Gastrocnemius medialis (tissue), 4 donors: ENCODE results near the gene FOXI3. TPM values are rescaled to one million over a fixed set of nuclear protein-coding genes. Genes with fewer than 3 reads are reported as not detected.

Experiments used
- ATAC-seq, 2 donors: fragments of 150-250 bp; one replicate each; pipeline ENCODE4 v1.9.1; 2016
- DNase-seq, 2 donors: peaks; one replicate each; pipeline ENCODE4 v3.0.0-alpha.2; 2019
- H3K27ac ChIP-seq, 4 donors: fragments of 200-600 bp; sonication (generic); 1 replicate in 1 of 4; 2 replicates in 3 of 4; pipeline ENCODE4 v1.5.1; 2016 to 2018; ENCODE audit warnings: mild to moderate bottlenecking in 2 of 4, moderate library complexity in 1 of 4
- H3K27me3 ChIP-seq, 3 donors: fragments of 200-600 bp; sonication (generic) in 2 of 3; 1 replicate in 1 of 3; 2 replicates in 2 of 3; pipeline versions ENCODE4 v1.5.1 to v1.6.0; 2016 to 2019; ENCODE audit warnings: mild to moderate bottlenecking in 1 of 3, moderate library complexity in 1 of 3
- H3K36me3 ChIP-seq, 2 donors: fragments of 200-600 bp; sonication (generic) in 1 of 2; one replicate each; pipeline ENCODE4 v1.5.1; 2017 to 2018
- H3K4me1 ChIP-seq, 2 donors: fragments of 200-600 bp; sonication (generic) in 1 of 2; one replicate each; pipeline ENCODE4 v1.5.1; 2016 to 2017; ENCODE audit warnings: mild to moderate bottlenecking in 2 of 2
- H3K4me3 ChIP-seq, 4 donors: fragments of 200-600 bp; sonication (generic) in 3 of 4; 1 replicate in 1 of 4; 2 replicates in 3 of 4; pipeline ENCODE4 v1.5.1; 2016 to 2019; ENCODE audit warnings: mild to moderate bottlenecking in 2 of 4
- H3K9me3 ChIP-seq, 3 donors: fragments of 200-600 bp; sonication (generic) in 2 of 3; 1 replicate in 1 of 3; 2 replicates in 2 of 3; pipeline ENCODE4 v1.5.1; 2016 to 2019
- CTCF ChIP-seq, 5 experiments: fragments of 450-650 bp in 3 of 5; fragments of 200-600 bp in 2 of 5; sonication (generic) in 2 of 5; IDR thresholded peaks in 4 of 5; conservative IDR thresholded peaks in 1 of 5; 1 replicate in 4 of 5; 2 replicates in 1 of 5; pipeline ENCODE4 v1.5.1; 2016 to 2019; ENCODE audit warnings: antibody characterized with exemption in 5 of 5, mild to moderate bottlenecking in 3 of 5, moderate library complexity in 3 of 5
- POLR2A ChIP-seq, 2 donors: fragments of 450-650 bp; IDR thresholded peaks; one replicate each; pipeline ENCODE4 v1.6.1; 2017; ENCODE audit warnings: antibody characterized with exemption in 2 of 2, mild to moderate bottlenecking in 2 of 2, moderate library complexity in 2 of 2
- in situ Hi-C, 4 donors: fragments of 200-750 bp; cut with MboI; loops; one replicate each; pipeline versions ENCODE4 v1.15.0 to v1.8.0; 2017; ENCODE audit warnings: low sequenced_read_pairs in 4 of 4
- intact Hi-C: fragments of 100-400 bp; cut with DNase I; formaldehyde crosslinking; loops from one replicate; pipeline ENCODE4 v1.15.1; 2023; ENCODE audit warnings: low total_unique reads
- total RNA-seq, 4 donors: library from RNA; depleted of rRNA; stranded (reverse); fragments of >200 nt; gene quantifications; one replicate each; pipeline versions ENCODE4 v1.1.0 to v1.2.3, GENCODE V29; 2016

Gene FOXI3
- total RNA-seq, 4 donors from 2014 or later, result not detected

GRCh38 chr2:88400037-88400767 lies 52.3 kb downstream of the FOXI3 start:
- Histone ChIP-seq H3K27me3 (no peaks in the 10 kb centered on the region), H3K36me3 (no peaks in the 10 kb centered on the region), H3K27ac (no peak overlapping the region), H3K4me1 (no peaks in the 10 kb centered on the region), H3K4me3 (no peak overlapping the region), H3K9me3 (no peaks in the 10 kb centered on the region)
- ATAC-seq, result no peak
- DNase-seq, result no peak
- intact Hi-C loops, result no loop called here
- TF ChIP-seq CTCF (IDR thresholded peaks at IDR 0.05 in 4 of 5, conservative IDR thresholded peaks at IDR 0.05 in 1 of 5) (no peak), POLR2A (IDR thresholded peaks at IDR 0.05) (no peak)
- in situ Hi-C loops, result no loop called here

GRCh38 chr2:88398180-88398579 lies 54.3 kb downstream of the FOXI3 start:
- no peaks in the 10 kb centered on the region for H3K4me1 ChIP-seq
- no peaks in the 10 kb centered on the region for H3K9me3 ChIP-seq
- TF ChIP-seq POLR2A (IDR thresholded peaks at IDR 0.05) (no peak), CTCF (IDR thresholded peaks at IDR 0.05 in 4 of 5, conservative IDR thresholded peaks at IDR 0.05 in 1 of 5) (no peak)
- DNase-seq (no peak), ATAC-seq (no peak)
- H3K4me3 ChIP-seq, result no peak overlapping the region
- H3K27me3 ChIP-seq, result no peaks in the 10 kb centered on the region
- intact Hi-C loops (no loop called here), in situ Hi-C loops (no loop called here)
- H3K36me3 ChIP-seq, result no peaks in the 10 kb centered on the region
- no peak overlapping the region for H3K27ac ChIP-seq

Other genes with a start within 250 kb of the FOXI3 start
- gene EIF2AK3, start 174.8 kb upstream of the FOXI3 start, total RNA-seq, result 10 to 100 TPM in 2 of 4 donors, 1 to 10 TPM in 2; 5.9 to 20.1 (median 9.8) TPM
- 1 to 10 TPM; 3.3 to 6.8 (median 5.9) TPM for gene RPIA, start 239.0 kb upstream of the FOXI3 start, total RNA-seq